ENCODE measurements around the gene PLXNA2.

Gene PLXNA2

DNA sequence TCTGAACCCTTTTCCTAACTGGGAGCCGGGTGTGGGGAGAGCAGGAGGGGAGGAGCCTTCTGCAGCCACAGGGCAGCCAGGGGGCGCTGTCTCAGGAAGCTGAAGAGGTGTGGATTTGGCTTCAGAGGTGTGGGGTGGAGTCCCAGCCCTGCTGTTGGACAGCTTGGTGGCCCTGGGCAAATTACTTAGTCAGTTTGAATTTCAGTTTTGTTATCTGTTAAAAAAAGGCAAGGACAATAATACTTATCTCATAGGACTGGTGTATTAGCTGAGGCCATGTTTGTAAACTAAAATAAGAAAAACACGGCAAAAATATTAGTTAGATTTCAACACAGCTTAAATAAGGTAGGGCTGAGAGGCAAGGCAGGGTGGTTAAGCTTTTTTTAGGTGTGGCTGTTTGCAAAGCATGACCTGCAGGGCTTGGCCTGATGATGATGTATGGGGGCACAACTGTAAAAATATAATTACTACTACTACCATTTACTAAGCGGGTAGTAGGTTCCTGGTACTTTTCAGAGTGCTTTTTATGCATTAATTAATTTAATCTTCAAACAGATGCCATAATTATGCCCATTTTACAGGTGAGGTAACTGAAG is 111.8 kb downstream of the PLXNA2 start:
- TF ChIP-seq TAF1 (IDR thresholded peaks at IDR 0.05; ENCODE audit: borderline replicate concordance, insufficient read depth, low read length) (no peak), FOXP2 (optimal IDR thresholded peaks at IDR 0.05; ENCODE audit: borderline replicate concordance, extremely low read depth, extremely low read length, insufficient read depth) (peak; percentile 62), REST (IDR thresholded peaks at IDR 0.05; ENCODE audit: insufficient read depth in 1 of 2, low read depth in 2 of 2, low read length in 2 of 2) (0 out of 4 replicates have a peak, but pooled peaks of 1 of the 2 experiments have one; percentile 18), SIN3A (IDR thresholded peaks at IDR 0.05; ENCODE audit: borderline replicate concordance, insufficient read depth, low read length) (0 out of 2 replicates have a peak, but pooled peaks have one; percentile 28), POLR2AphosphoS5 (IDR thresholded peaks at IDR 0.05; ENCODE audit: low read depth, low read length) (no peak)

- no peak for TF ChIP-seq REST (IDR thresholded peaks at IDR 0.05; ENCODE audit: insufficient read depth in 1 of 2, low read depth in 2 of 2, low read length in 2 of 2)
- TF ChIP-seq POLR2AphosphoS5 (IDR thresholded peaks at IDR 0.05; ENCODE audit: low read depth, low read length) = no peak
- TF ChIP-seq TAF1 (IDR thresholded peaks at IDR 0.05; ENCODE audit: borderline replicate concordance, insufficient read depth, low read length) = no peak
- no peak for TF ChIP-seq SIN3A (IDR thresholded peaks at IDR 0.05; ENCODE audit: borderline replicate concordance, insufficient read depth, low read length)
Observed at GRCh38 chr1:208131621-208132286, 112.4 kb downstream of the PLXNA2 start.

DNA sequence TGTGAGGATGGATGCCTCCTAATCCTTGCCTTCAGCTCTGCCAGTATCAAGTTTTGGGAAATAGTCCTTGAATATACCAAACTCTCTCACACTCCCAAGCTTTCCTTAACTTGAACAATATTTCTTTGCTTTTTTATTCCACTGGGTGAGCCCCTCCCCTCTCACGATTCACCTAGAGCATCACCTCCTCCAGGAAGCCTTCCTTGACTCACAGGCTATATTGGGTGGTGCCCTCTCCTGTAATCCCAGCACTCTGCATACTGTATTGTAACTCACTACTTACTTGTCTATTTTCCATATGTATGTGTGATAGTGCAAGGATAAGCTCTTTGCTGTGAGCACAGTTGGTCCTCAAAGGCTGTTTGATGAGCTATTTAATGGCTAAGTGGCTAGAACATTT is 114.7 kb downstream of the PLXNA2 start:
- TF ChIP-seq FOXP2 (optimal IDR thresholded peaks at IDR 0.05; ENCODE audit: borderline replicate concordance, extremely low read depth, extremely low read length, insufficient read depth) = no peak
- TF ChIP-seq REST (IDR thresholded peaks at IDR 0.05; ENCODE audit: insufficient read depth in 1 of 2, low read depth in 2 of 2, low read length in 2 of 2) = no peak
- TF ChIP-seq TAF1 (IDR thresholded peaks at IDR 0.05; ENCODE audit: borderline replicate concordance, insufficient read depth, low read length) = no peak
- TF ChIP-seq POLR2AphosphoS5 (IDR thresholded peaks at IDR 0.05; ENCODE audit: low read depth, low read length) = no peak
- TF ChIP-seq SIN3A (IDR thresholded peaks at IDR 0.05; ENCODE audit: borderline replicate concordance, insufficient read depth, low read length) = no peak

DNA sequence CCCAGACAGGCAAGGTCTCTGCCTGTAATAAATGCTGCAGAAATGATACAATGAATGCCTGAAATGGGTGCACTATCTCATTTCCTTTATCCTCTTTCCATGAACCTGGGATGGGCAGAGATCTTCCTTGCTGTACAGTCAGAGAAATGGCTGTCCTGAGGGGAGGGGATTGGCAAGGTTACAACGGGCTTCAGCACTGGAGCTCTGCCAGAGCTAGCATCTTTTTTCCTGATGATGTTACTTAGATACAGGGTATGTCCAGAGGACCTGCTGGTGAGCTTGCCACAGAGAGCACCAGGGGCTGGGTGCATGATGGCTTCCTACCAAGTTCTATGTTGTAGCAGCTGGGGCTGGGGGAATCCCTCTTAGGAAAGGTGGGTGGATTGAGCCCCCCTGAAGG is 115.1 kb downstream of the PLXNA2 start:
- TF ChIP-seq FOXP2 (optimal IDR thresholded peaks at IDR 0.05; ENCODE audit: borderline replicate concordance, extremely low read depth, extremely low read length, insufficient read depth) (no peak), TAF1 (IDR thresholded peaks at IDR 0.05; ENCODE audit: borderline replicate concordance, insufficient read depth, low read length) (no peak), REST (IDR thresholded peaks at IDR 0.05; ENCODE audit: insufficient read depth in 1 of 2, low read depth in 2 of 2, low read length in 2 of 2) (no peak), POLR2AphosphoS5 (IDR thresholded peaks at IDR 0.05; ENCODE audit: low read depth, low read length) (no peak), SIN3A (IDR thresholded peaks at IDR 0.05; ENCODE audit: borderline replicate concordance, insufficient read depth, low read length) (no peak)
